Neural cell (in vitro differentiated cells): Measurements from ENCODE around the gene CNTNAP5.

Source experiments
- CTCF ChIP-seq: fragments of 450-650 bp; IDR thresholded peaks from 2 replicates; pipeline ENCODE4 v1.5.1; 2014; ENCODE audit warnings: antibody characterized with exemption, mild to moderate bottlenecking, moderate library complexity; ENCODE audit not compliant: poor library complexity, severe bottlenecking
- EP300 ChIP-seq: fragments of 450-650 bp; conservative IDR thresholded peaks from 2 replicates; pipeline ENCODE4 v1.6.1; 2014; ENCODE audit warnings: antibody characterized with exemption, mild to moderate bottlenecking, moderate library complexity; ENCODE audit not compliant: poor library complexity, severe bottlenecking
- EZH2 ChIP-seq: fragments of 200-600, 300-800 bp; shearing (Covaris generic), sonication (generic); IDR thresholded peaks from 2 replicates; pipeline ENCODE4 v1.6.1; 2014; ENCODE audit warnings: antibody characterized with exemption, low read length, borderline replicate concordance, mild to moderate bottlenecking; ENCODE audit not compliant: insufficient read depth, poor library complexity, severe bottlenecking
- MXI1 ChIP-seq: fragments of 450-650 bp; conservative IDR thresholded peaks from 2 replicates; pipeline ENCODE4 v1.6.1; 2014; ENCODE audit warnings: antibody characterized with exemption, mild to moderate bottlenecking; ENCODE audit not compliant: poor library complexity, severe bottlenecking
- POLR2AphosphoS5 ChIP-seq: IDR thresholded peaks from 2 replicates; pipeline ENCODE4 v1.6.1; 2012
- RAD21 ChIP-seq: fragments of 450-650 bp; conservative IDR thresholded peaks from 2 replicates; pipeline ENCODE4 v1.6.1; 2014; ENCODE audit warnings: antibody characterized with exemption, mild to moderate bottlenecking, moderate library complexity
- REST ChIP-seq: IDR thresholded peaks from 2 replicates; pipeline ENCODE4 v1.6.1; 2012; ENCODE audit warnings: borderline replicate concordance
- SMC3 ChIP-seq: fragments of 450-650 bp; conservative IDR thresholded peaks from 2 replicates; pipeline ENCODE4 v1.6.1; 2014; ENCODE audit warnings: antibody characterized with exemption, mild to moderate bottlenecking, moderate library complexity; ENCODE audit not compliant: poor library complexity
- TAF1 ChIP-seq: IDR thresholded peaks from 2 replicates; pipeline ENCODE4 v1.6.1; 2012; ENCODE audit warnings: low read depth

GRCh38 chr2:124663645-124663997 lies 638.5 kb downstream of the CNTNAP5 start:
- TF ChIP-seq CTCF, result no peak
- TF ChIP-seq EP300, result no peak
- no peak for TF ChIP-seq POLR2AphosphoS5
- TF ChIP-seq MXI1, result no peak
- TF ChIP-seq SMC3, result no peak
- no peak for TF ChIP-seq TAF1
- no peak for TF ChIP-seq RAD21
- no peak for TF ChIP-seq EZH2
- TF ChIP-seq REST, result no peak
